Chondrocyte (in vitro differentiated cells): ENCODE results near the gene NOS3. TPM values are rescaled to one million over a fixed set of nuclear protein-coding genes. Genes with fewer than 3 reads are reported as not detected.

ENCODE experiments used
- DNase-seq: peaks from one replicate; pipeline ENCODE4 v3.0.0; 2021; ENCODE audit warnings: mixed read lengths, low spot score
- H3K27ac Mint-ChIP-seq: one replicate; pipeline ENCODE4 v1.8.0; 2021; ENCODE audit warnings: mild to moderate bottlenecking, moderate library complexity, mixed read lengths; ENCODE audit not compliant: unreplicated experiment
- H3K27me3 Mint-ChIP-seq: 2 replicates; pipeline ENCODE4 v1.8.0; 2021; ENCODE audit warnings: low read depth, mixed read lengths
- H3K36me3 Mint-ChIP-seq: 2 replicates; pipeline ENCODE4 v1.8.0; 2021; ENCODE audit warnings: low read depth, mixed read lengths
- H3K4me1 Mint-ChIP-seq: 2 replicates; pipeline ENCODE4 v1.8.0; 2021; ENCODE audit warnings: low read depth, mild to moderate bottlenecking, mixed read lengths
- H3K4me3 Mint-ChIP-seq: one replicate; pipeline ENCODE4 v1.8.0; 2021; ENCODE audit warnings: mild to moderate bottlenecking, moderate library complexity, mixed read lengths; ENCODE audit not compliant: unreplicated experiment
- H3K9me3 Mint-ChIP-seq: 2 replicates; pipeline ENCODE4 v1.8.0; 2021; ENCODE audit warnings: low read depth, mixed read lengths
- CTCF ChIP-seq: fragments of 200-600 bp; sonication (generic); IDR thresholded peaks from 2 replicates; pipeline ENCODE4 v1.5.0; 2021; ENCODE audit warnings: antibody characterized with exemption, mild to moderate bottlenecking, moderate library complexity
- total RNA-seq: library from RNA; stranded (reverse); gene quantifications from 3 replicates; pipeline ENCODE4 v1.2.1, GENCODE V29; 2021

Gene NOS3
- total RNA-seq, 1 donor from 2014 or later: not detected

- H3K4me3 Mint-ChIP-seq: peak overlapping the region; percentile 96
- H3K27ac Mint-ChIP-seq: peak overlapping the region; percentile 86
- DNase-seq: no peak
- no peak for TF ChIP-seq CTCF
- H3K27me3 Mint-ChIP-seq: no peaks in the 10 kb centered on the region
- no peaks in the 10 kb centered on the region for H3K9me3 Mint-ChIP-seq
- H3K36me3 Mint-ChIP-seq: peaks cover 4% of the 10 kb centered on the region
- H3K4me1 Mint-ChIP-seq: peaks cover 40% of the 10 kb centered on the region
These were observed 66.1 kb downstream of the NOS3 start for GRCh38 chr7:151056666-151057505.

GRCh38 chr7:151057506-151057988, 66.7 kb downstream of the NOS3 start, which contains the start of gene CDK5:
Gene CDK5 (minus strand): TSS chr7:151057897. CDS start chr7:151057848, 49 bp downstream.
- Mint-ChIP-seq H3K27ac (peak within 1 kb of the TSS; percentile 97), H3K4me1 (peaks cover 43% of the 10 kb centered on the region), H3K36me3 (peaks cover 2% of the 10 kb centered on the region), H3K4me3 (peak within 1 kb of the TSS; percentile 96), H3K9me3 (no peaks in the 10 kb centered on the region), H3K27me3 (no peaks in the 10 kb centered on the region)
- no peak for TF ChIP-seq CTCF
- DNase-seq: no peak

GRCh38 chr7:151057989-151058780, 67.4 kb downstream of the NOS3 start:
- Mint-ChIP-seq H3K27ac (peak overlapping the region; percentile 97), H3K9me3 (no peaks in the 10 kb centered on the region), H3K27me3 (no peaks in the 10 kb centered on the region), H3K4me3 (peak overlapping the region; percentile 96), H3K36me3 (peaks cover 1% of the 10 kb centered on the region), H3K4me1 (peaks cover 44% of the 10 kb centered on the region)
- DNase-seq: peak; percentile 99
- TF ChIP-seq CTCF: no peak

- no peak for DNase-seq
- Mint-ChIP-seq H3K27ac (peak overlapping the region; percentile 97), H3K9me3 (no peaks in the 10 kb centered on the region), H3K4me3 (peak overlapping the region; percentile 96), H3K4me1 (peaks cover 50% of the 10 kb centered on the region), H3K36me3 (peaks cover 3% of the 10 kb centered on the region), H3K27me3 (no peaks in the 10 kb centered on the region)
- TF ChIP-seq CTCF: no peak
These were observed 68.1 kb downstream of the NOS3 start for GRCh38 chr7:151058781-151059366.
